Fibroblast of lung (primary cell): ENCODE data around the gene GRAMD4. TPM values are rescaled to one million over a fixed set of nuclear protein-coding genes. Genes with fewer than 3 reads are reported as not detected.

Experiments used
- DNase-seq, 2 donors: peaks; one replicate each; pipeline versions ENCODE4 v3.0.0 to v3.0.0-alpha.2; 2010; ENCODE audit warnings: low read depth in 2 of 2
- H2AFZ ChIP-seq: 2 replicates; pipeline ENCODE4 v1.5.1; 2012; ENCODE audit warnings: low read length, control low read depth, inconsistent platforms
- H3K27ac ChIP-seq: 2 replicates; pipeline ENCODE4 v1.5.1; 2011; ENCODE audit warnings: low read length, control low read depth; ENCODE audit not compliant: insufficient read depth
- H3K27me3 ChIP-seq: 2 replicates; pipeline ENCODE4 v1.5.1; 2011; ENCODE audit warnings: mild to moderate bottlenecking, low read length; ENCODE audit not compliant: control insufficient read depth, insufficient read depth
- H3K36me3 ChIP-seq: 2 replicates; pipeline ENCODE4 v1.5.1; 2011; ENCODE audit warnings: low read length; ENCODE audit not compliant: control insufficient read depth, insufficient read depth
- H3K4me1 ChIP-seq: 2 replicates; pipeline ENCODE4 v1.5.1; 2011; ENCODE audit warnings: low read length; ENCODE audit not compliant: control insufficient read depth, insufficient read depth; ENCODE audit errors: extremely low read depth
- H3K4me2 ChIP-seq: 2 replicates; pipeline ENCODE4 v1.5.1; 2011; ENCODE audit warnings: low read length, control low read depth; ENCODE audit not compliant: insufficient read depth; ENCODE audit errors: extremely low read depth
- H3K4me3 ChIP-seq, 4 experiments: fragments of 200-600 bp in 1 of 4; sonication (generic) in 1 of 4; replicated peaks in 1 of 4; 2 replicates each; pipeline ENCODE4 v1.5.1; 2011 to 2016; ENCODE audit warnings: low read length in 4 of 4, low read depth in 3 of 4, mild to moderate bottlenecking in 3 of 4, control low read depth in 2 of 4, inconsistent platforms in 1 of 4, mixed read lengths in 1 of 4; ENCODE audit not compliant: insufficient read depth in 1 of 4; ENCODE audit errors: control extremely low read depth in 1 of 4
- H3K79me2 ChIP-seq: 2 replicates; pipeline ENCODE4 v1.5.1; 2012; ENCODE audit warnings: mild to moderate bottlenecking, low read length, inconsistent platforms; ENCODE audit not compliant: control insufficient read depth, insufficient read depth
- H3K9ac ChIP-seq: 2 replicates; pipeline ENCODE4 v1.5.1; 2011; ENCODE audit warnings: mild to moderate bottlenecking, low read length, control low read depth; ENCODE audit not compliant: insufficient read depth
- H3K9me3 ChIP-seq: 2 replicates; pipeline ENCODE4 v1.5.1; 2012; ENCODE audit warnings: low read depth, low read length; ENCODE audit not compliant: control insufficient read depth, insufficient read depth
- H4K20me1 ChIP-seq: 2 replicates; pipeline ENCODE4 v1.5.1; 2011; ENCODE audit warnings: low read length; ENCODE audit not compliant: control insufficient read depth, insufficient read depth; ENCODE audit errors: extremely low read depth
- EZH2 ChIP-seq: IDR thresholded peaks from 2 replicates; pipeline ENCODE4 v1.5.1; 2012; ENCODE audit warnings: low read length, control low read depth, mild to moderate bottlenecking; ENCODE audit errors: missing control alignments
- polyA plus RNA-seq, 2 donors: library from polyadenylated mRNA; depleted of rRNA in 1 of 2; stranded (reverse) in 1 of 2; unstranded in 1 of 2; fragments of >200 nt; gene quantifications; 2 replicates each; pipeline ENCODE4 v1.2.1, GENCODE V29; 2011 to 2012; ENCODE audit warnings: missing spikeins in 1 of 2
- total RNA-seq: library from RNA; depleted of rRNA; stranded (reverse); fragments of >200 nt; gene quantifications from 2 replicates; pipeline ENCODE4 v1.2.1, GENCODE V29; 2014
- TF ChIP-seq, protein P1 (sequence below), 2 donors: IDR thresholded peaks in 1 of 2; conservative IDR thresholded peaks in 1 of 2; 1 replicate in 1 of 2; 2 replicates in 1 of 2; pipeline ENCODE4 v1.5.1; 2011 to 2012; ENCODE audit warnings: low read length in 2 of 2, control low read depth in 1 of 2, inconsistent platforms in 1 of 2, low read depth in 1 of 2, mild to moderate bottlenecking in 1 of 2

GRAMD4 gene
- total and polyA plus RNA-seq, 2 donors (not counting 1 experiment from before 2014, with no cell fraction given), result 7.5 to 37.3 TPM

DNA sequence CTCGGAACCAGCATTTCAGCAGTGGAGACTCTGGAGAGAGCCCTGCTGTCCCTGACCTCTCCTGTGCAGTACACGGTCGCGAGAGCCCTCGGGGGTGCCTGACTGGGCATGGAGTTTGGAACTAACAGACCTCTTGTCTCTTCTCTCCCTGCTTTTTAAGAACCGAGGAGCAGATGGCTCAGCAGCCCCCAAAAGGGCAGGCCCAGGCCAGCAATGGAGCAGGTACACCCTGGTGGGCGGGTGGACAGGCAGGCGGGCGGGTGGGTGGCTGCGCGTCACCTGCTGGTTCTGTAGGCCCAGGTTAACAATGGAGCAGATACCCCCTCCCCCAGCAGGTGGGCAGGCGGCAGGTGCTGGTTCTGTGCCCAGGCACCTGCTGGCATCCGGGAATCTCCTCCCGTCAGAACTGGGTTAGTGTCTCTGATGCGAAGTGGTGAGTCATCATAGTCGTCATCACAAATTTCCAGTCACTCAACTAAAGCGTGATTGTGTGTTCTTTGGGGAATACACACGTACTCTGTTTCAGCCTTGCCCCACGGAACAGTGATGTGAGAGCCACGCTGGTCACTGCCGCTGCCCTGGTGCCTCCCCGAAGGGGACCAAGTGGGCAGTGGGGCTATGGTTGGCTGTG, 41.1 kb downstream of the GRAMD4 start:
- DNase-seq, result peak; percentile 62 to 69
- H3K4me3 ChIP-seq, result no peak overlapping the region
- H3K36me3 ChIP-seq, result no peaks in the 10 kb centered on the region
- H3K79me2 ChIP-seq, result no peaks in the 10 kb centered on the region
- no peak overlapping the region for H3K9ac ChIP-seq
- no peaks in the 10 kb centered on the region for H3K9me3 ChIP-seq
- H4K20me1 ChIP-seq, result no peaks in the 10 kb centered on the region
- H3K27me3 ChIP-seq, result no peaks in the 10 kb centered on the region
- no peaks in the 10 kb centered on the region for H3K4me1 ChIP-seq
- no peak for TF ChIP-seq EZH2
- TF ChIP-seq, protein P1, sequence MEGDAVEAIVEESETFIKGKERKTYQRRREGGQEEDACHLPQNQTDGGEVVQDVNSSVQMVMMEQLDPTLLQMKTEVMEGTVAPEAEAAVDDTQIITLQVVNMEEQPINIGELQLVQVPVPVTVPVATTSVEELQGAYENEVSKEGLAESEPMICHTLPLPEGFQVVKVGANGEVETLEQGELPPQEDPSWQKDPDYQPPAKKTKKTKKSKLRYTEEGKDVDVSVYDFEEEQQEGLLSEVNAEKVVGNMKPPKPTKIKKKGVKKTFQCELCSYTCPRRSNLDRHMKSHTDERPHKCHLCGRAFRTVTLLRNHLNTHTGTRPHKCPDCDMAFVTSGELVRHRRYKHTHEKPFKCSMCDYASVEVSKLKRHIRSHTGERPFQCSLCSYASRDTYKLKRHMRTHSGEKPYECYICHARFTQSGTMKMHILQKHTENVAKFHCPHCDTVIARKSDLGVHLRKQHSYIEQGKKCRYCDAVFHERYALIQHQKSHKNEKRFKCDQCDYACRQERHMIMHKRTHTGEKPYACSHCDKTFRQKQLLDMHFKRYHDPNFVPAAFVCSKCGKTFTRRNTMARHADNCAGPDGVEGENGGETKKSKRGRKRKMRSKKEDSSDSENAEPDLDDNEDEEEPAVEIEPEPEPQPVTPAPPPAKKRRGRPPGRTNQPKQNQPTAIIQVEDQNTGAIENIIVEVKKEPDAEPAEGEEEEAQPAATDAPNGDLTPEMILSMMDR (conservative IDR thresholded peaks at IDR 0.05 in 1 of 2, IDR thresholded peaks at IDR 0.05 in 1 of 2; ENCODE audit: low read depth in 1 of 2, low read length in 2 of 2), result no peak
- no peak overlapping the region for H2AFZ ChIP-seq
- H3K4me2 ChIP-seq, result no peak overlapping the region
- no peak overlapping the region for H3K27ac ChIP-seq

DNA sequence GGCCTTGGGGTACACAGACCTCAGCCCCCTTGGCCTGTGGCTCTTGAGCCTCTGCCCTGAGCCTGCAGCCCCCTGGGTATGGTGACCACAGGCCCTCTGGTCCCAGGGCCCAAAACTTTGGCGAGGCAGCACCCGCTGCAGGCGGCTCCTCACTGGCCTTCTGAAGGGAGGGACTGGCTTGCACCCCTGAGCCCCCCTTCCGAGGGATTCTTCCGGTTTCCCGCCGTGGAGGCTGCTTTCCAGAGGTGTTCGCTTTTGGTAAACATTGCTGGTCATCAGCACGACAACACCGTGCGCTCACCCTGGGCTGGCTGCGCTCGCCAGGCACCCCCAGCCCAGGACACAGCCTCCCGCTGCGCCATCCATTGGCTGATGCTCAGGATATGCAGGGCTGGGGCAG, 42.0 kb downstream of the GRAMD4 start:
- Histone ChIP-seq H3K36me3 (no peaks in the 10 kb centered on the region), H3K27ac (no peak overlapping the region), H4K20me1 (no peaks in the 10 kb centered on the region), H3K27me3 (no peaks in the 10 kb centered on the region), H3K79me2 (no peaks in the 10 kb centered on the region), H3K4me2 (no peak overlapping the region), H3K9me3 (no peaks in the 10 kb centered on the region), H3K9ac (no peak overlapping the region), H3K4me3 (no peak overlapping the region), H3K4me1 (no peaks in the 10 kb centered on the region), H2AFZ (no peak overlapping the region)
- DNase-seq, result no peak
- TF ChIP-seq, protein P1 (conservative IDR thresholded peaks at IDR 0.05 in 1 of 2, IDR thresholded peaks at IDR 0.05 in 1 of 2; ENCODE audit: low read depth in 1 of 2, low read length in 2 of 2), result no peak
- no peak for TF ChIP-seq EZH2

GRCh38 chr22:46663001-46663400, 42.8 kb downstream of the GRAMD4 start:
- H3K79me2 ChIP-seq, result no peaks in the 10 kb centered on the region
- H4K20me1 ChIP-seq, result no peaks in the 10 kb centered on the region
- no peak overlapping the region for H2AFZ ChIP-seq
- TF ChIP-seq EZH2, result no peak
- TF ChIP-seq, protein P1 (conservative IDR thresholded peaks at IDR 0.05 in 1 of 2, IDR thresholded peaks at IDR 0.05 in 1 of 2; ENCODE audit: low read depth in 1 of 2, low read length in 2 of 2), result no peak
- H3K9ac ChIP-seq, result no peak overlapping the region
- H3K4me2 ChIP-seq, result no peak overlapping the region
- H3K4me3 ChIP-seq, result no peak overlapping the region
- H3K4me1 ChIP-seq, result no peaks in the 10 kb centered on the region
- H3K27ac ChIP-seq, result no peak overlapping the region
- no peak for DNase-seq
- no peaks in the 10 kb centered on the region for H3K27me3 ChIP-seq
- H3K36me3 ChIP-seq, result no peaks in the 10 kb centered on the region
- no peaks in the 10 kb centered on the region for H3K9me3 ChIP-seq
